HG02938 (cell line): ENCODE results near the gene EFNA4.
"Not testable (repeated sequence)": the region's sequence is repeated elsewhere in the genome, so short reads cannot be mapped to it uniquely, and the experiment has no call there.

Experiments
- ATAC-seq: cut with Tn5 transposase; IDR thresholded peaks from one replicate; pipeline ENCODE4 v1.9.1; 2021; ENCODE audit warnings: mild to moderate bottlenecking, moderate library complexity; ENCODE audit not compliant: unreplicated experiment

Gene EFNA4

DNA sequence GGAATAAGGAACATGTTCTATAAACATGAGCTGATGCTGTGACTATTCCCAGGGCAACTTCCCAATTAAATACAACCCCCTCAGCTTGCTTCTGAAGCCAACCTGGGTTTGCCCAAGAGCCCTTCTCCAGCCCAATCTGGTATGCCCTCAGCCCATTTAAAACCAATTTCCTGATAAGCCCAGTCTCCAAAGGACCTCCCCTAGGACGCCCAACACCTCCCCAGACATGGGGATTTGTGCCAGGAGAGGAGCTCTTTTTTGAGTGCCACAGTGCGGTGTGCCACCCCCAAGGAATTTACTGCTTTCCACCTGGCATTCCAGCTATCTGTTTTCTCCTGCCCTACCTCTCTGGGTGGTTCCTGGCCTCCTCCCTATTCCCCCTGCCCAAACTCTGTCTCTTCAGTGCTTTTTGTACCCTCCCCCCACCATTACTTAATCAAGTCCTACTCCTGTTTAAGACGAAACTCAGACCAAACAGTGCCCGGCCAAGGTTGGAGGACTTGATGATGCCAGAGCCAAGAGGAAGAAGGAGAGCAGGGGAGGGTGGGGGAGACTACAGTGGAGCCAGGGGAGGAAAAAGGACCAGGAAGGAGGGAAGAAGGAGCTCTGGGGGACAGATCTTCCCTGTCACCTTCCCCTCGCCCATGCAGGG, 52.7 kb downstream of the EFNA4 start:
- ATAC-seq: no peak

- no peak for ATAC-seq
Measured at GRCh38 chr1:155117610-155118009, 54.1 kb downstream of the EFNA4 start.

GRCh38 chr1:155118090-155118489, 54.5 kb downstream of the EFNA4 start:
- not testable (repeated sequence) for ATAC-seq
